HG02938 (cell line): Measurements from ENCODE around the gene HSPA6.
A peak's percentile ranks its signal among the peaks of the same experiment; 100 is the strongest.
"Not testable (repeated sequence)": the region's sequence is repeated elsewhere in the genome, so short reads cannot be mapped to it uniquely, and the experiment has no call there.

ENCODE experiments used
- ATAC-seq: cut with Tn5 transposase; IDR thresholded peaks from one replicate; pipeline ENCODE4 v1.9.1; 2021; ENCODE audit warnings: mild to moderate bottlenecking, moderate library complexity; ENCODE audit not compliant: unreplicated experiment

Gene HSPA6

GRCh38 chr1:161523817-161524741 is at the start of gene HSPA6:
Gene HSPA6, plus strand, starts transcription at chr1:161524540. Its CDS starts 119 bp downstream, at chr1:161524659.
- ATAC-seq, result peak; percentile 57

- ATAC-seq, result not testable (repeated sequence)
These were observed 46.6 kb upstream of the HSPA6 start for GRCh38 chr1:161477711-161478110.

GRCh38 chr1:161478985-161479384 is 45.4 kb upstream of the HSPA6 start:
- no peak for ATAC-seq

GRCh38 chr1:161480381-161481035 is 43.8 kb upstream of the HSPA6 start:
- ATAC-seq, result no peak

DNA sequence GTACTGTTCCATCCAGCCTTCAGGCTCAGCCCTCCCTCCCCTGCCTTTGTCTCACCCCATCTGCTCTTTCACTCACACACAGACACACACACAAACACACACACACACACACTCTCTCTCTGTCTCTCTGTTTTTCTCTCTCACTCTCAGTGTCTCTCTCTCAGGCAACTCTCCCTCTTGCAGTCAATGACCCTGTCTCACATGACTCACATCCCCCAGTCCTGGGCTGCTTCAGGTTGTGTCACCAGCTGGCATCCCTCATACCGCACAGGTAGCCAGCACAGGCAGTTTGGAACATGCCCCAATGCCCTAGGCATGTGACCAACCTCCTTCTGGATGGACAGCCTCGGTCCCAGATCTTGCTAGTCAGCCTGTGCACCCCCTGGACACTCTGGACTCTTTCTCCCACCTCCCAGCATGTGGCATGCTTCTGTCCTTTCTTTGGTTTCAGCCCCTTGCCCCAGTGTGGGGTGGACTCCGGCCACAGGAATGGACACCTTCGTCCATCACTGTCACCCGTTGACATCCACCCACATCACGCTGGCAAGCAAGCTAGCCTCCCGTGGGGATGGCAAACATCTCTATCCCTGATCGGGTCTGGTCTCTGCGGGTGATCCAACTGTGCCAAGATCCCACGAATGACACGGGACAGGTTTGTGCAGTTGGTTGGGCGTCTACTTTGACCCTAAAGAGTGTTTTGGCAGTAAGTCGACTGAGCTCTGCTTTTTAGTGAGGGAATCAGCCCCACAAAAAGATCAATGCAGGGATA is 42.5 kb upstream of the HSPA6 start:
- no peak for ATAC-seq

- ATAC-seq, result no peak
These were observed 41.7 kb upstream of the HSPA6 start for GRCh38 chr1:161482610-161483009.

GRCh38 chr1:161483361-161483760 is 41.0 kb upstream of the HSPA6 start:
- no peak for ATAC-seq

DNA sequence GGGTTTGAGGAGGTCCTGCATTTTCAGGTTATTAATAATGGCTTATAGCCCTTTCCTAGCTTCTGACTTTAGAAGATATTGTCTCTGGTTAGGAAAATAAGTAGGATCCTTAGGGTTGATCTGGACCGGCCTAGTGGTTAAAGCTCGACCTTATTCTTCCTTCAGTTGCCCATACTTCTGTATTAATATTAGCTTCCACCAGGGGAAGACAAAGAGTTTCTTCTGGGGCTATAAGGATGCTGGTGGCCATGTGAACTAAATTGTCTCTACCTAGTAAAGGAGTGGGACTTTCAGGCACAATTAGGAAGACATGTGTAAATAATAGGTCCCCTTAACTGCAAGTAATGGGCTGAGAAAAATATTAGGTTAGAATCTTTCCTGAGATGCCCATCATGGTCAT is 39.7 kb upstream of the HSPA6 start:
- no peak for ATAC-seq

- ATAC-seq, result no peak
These were observed 37.3 kb upstream of the HSPA6 start for GRCh38 chr1:161486806-161487741.

DNA sequence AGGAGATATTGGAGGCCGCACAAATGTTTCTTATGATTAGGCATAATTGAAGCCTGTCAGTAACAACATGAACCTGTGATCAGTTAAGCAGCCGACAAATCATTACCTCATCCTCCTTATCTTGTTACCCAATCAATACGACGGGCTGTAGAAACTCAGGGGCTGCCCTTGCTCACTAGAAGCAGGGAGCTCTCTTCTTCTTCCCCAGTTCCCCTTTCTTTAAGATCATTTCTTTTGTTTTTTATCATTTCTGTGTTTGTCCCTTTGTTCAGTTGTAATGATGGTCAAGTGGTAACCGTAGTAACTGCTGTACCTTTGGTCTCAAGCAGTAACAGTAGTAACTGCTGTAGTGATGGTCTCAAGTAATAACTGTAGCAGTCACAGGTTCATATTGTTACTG is 32.9 kb upstream of the HSPA6 start:
- ATAC-seq, result no peak

GRCh38 chr1:161492827-161493226 is 31.5 kb upstream of the HSPA6 start:
- ATAC-seq, result no peak

DNA sequence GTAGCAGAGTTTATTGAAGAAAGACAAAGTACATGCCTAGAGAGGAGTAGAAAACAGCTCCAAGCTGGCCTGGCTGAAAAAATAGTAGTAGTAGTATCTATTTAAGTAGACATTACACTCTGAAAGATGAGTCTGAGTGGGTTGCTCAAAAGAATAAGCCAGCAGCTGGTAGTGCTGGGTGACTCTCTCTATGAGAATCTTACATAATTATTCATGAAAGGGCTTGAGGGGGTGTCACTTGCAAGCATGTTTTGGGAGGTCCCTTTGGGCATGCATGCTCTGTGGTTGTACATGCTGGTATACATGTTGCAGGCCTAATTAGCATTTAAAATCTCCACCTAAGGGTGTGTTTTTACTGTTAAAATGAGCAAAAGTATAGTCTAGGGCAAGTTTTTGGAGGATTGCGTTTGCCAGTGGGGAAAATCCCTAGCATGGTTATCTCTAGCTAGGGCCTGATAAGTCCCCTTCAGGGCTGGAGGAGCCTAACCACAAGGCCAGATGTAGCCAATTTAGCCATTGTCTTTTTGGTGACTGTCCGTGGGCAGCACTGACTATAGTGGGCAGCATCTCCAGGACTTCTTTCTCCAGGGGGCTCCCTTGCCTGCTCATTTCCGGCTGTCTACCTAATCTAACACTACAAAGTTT is 30.1 kb upstream of the HSPA6 start:
- ATAC-seq, result no peak

GRCh38 chr1:161495490-161495889 is 28.9 kb upstream of the HSPA6 start:
- ATAC-seq, result no peak

DNA sequence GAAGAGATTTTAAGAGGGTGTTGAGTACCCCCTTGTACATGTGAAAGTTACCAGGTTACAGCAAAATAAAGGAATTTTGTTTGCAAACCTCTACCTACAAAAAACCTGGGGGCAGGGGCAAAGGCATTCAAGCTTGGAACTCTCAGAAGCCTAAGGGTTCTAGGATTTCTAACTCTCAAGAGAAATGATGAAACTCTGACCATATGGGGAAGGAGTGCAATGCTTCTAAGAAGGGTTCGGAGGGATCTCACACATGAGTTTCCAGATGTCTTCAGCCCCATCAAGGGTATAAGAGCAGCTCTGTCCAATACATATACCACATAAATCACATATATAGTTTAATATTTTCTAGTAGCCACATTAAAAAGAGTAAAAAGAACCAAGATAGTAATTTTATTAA is 26.4 kb upstream of the HSPA6 start:
- ATAC-seq, result no peak

GRCh38 chr1:161498646-161499045 is 25.7 kb upstream of the HSPA6 start:
- ATAC-seq, result no peak

DNA sequence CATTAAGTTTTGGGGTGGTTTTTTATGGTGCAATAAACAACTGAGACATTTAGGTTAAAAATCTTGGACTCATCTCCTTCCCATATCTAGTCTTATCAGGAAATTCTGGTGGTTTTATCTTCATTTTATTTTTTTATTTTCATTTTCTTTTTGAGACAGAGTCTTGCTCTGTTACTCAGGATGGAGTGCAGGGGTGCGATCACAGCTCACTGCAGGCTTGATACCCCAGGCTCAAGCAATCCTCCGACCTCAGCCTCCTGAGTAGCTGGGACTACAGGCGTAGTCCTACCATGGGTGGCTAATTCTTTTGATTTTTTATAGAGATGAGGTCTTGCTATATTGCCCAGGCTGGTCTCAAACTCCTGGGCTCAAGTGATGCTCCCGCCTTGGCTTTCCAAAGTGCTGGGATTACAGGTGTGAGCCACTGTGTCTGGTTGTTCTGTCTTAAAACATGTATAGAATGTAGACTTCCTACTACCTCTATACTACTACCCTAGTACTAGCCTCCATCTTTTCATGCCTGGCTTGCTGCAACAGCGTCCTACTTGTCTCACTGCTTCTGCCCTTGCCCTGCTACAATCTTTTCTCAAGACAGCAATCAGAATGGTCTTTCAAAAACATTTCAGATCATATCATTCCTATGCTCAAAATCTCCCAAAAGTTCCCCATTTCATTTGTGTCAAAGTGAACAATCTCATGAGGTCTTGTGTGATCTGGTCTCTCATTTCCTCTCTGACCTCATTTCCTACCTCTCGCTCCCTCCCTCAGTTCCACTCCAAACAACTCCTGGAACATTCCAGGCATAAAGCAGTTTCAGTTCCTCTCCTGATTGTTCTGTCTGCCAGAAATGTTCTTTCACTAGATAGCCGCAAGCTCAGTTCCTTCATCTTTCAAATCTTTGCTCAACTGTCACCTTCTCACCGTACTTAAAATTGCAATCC is 25.0 kb upstream of the HSPA6 start:
- no peak for ATAC-seq

DNA sequence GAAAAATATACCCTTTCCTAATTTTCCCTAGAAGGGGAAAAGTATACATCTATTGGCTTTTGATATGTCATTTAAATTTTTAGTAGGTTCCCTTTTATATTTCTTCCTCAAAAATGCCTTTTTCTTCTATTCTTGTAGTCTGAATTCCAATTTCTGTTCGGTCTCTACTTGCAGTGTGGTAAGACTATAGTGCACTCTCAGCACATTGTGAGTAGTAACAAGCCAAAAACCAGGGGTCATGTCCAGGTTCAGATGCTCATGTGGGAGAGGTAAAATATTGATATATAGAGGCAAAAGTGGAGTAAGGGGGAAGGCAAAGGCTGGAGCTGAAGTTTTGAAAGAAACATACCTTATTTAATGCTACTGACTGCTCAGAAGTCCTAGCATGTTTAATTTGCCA is 23.1 kb upstream of the HSPA6 start:
- ATAC-seq, result no peak

DNA sequence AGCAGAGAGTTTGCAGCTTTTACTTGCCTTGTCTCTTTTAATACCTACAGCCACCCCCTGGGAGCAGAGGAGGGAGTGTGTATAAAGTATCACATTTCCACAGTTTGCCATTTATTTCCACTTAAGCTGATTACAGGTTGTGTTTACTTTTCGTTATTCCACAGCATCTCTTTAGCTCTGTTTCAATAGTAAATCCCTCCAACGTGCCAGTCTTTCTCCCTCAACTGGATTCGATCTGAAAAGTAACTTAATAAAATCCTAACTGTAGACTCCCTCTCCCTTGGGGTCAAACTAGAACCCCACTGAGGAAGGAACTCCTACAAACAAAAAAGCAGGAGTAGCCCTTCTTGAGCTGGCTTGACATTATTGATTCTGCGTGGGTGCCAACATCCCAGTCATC is 22.2 kb upstream of the HSPA6 start:
- ATAC-seq, result no peak
